IgD-negative memory B cell (primary cell): Measurements from ENCODE around the gene MRPS18B. TPM values are rescaled to one million over a fixed set of nuclear protein-coding genes. Genes with fewer than 3 reads are reported as not detected.
"Not testable (repeated sequence)": the region's sequence is repeated elsewhere in the genome, so short reads cannot be mapped to it uniquely, and the experiment has no call there.

Source experiments
- H3K27ac Mint-ChIP-seq, 3 donors: one replicate each; pipeline ENCODE4 v1.8.0; 2020 to 2022; ENCODE audit warnings: mild to moderate bottlenecking in 3 of 3, mixed read lengths in 3 of 3, moderate library complexity in 1 of 3
- H3K27me3 Mint-ChIP-seq: one replicate; pipeline ENCODE4 v1.8.0; 2021; ENCODE audit warnings: mixed read lengths
- H3K36me3 Mint-ChIP-seq: one replicate; pipeline ENCODE4 v1.8.0; 2020; ENCODE audit warnings: mild to moderate bottlenecking, mixed read lengths
- H3K4me1 Mint-ChIP-seq, 3 donors: one replicate each; pipeline ENCODE4 v1.8.0; 2020 to 2022; ENCODE audit warnings: mixed read lengths in 3 of 3, mild to moderate bottlenecking in 1 of 3
- H3K4me3 Mint-ChIP-seq, 4 donors: one replicate each; pipeline ENCODE4 v1.8.0; 2020 to 2022; ENCODE audit warnings: mild to moderate bottlenecking in 4 of 4, mixed read lengths in 4 of 4, moderate library complexity in 3 of 4
- H3K9me3 Mint-ChIP-seq, 3 donors: one replicate each; pipeline ENCODE4 v1.8.0; 2020 to 2021; ENCODE audit warnings: mixed read lengths in 3 of 3, mild to moderate bottlenecking in 1 of 3
- polyA plus RNA-seq: library from polyadenylated mRNA; unstranded; fragments of 300-500 nt; fragmentation: Illumina TruSeq; gene quantifications from one replicate; pipeline ENCODE4 v1.2.3, GENCODE V29; 2021

The MRPS18B gene
- polyA plus RNA-seq, 1 donor from 2014 or later = 146 TPM

DNA sequence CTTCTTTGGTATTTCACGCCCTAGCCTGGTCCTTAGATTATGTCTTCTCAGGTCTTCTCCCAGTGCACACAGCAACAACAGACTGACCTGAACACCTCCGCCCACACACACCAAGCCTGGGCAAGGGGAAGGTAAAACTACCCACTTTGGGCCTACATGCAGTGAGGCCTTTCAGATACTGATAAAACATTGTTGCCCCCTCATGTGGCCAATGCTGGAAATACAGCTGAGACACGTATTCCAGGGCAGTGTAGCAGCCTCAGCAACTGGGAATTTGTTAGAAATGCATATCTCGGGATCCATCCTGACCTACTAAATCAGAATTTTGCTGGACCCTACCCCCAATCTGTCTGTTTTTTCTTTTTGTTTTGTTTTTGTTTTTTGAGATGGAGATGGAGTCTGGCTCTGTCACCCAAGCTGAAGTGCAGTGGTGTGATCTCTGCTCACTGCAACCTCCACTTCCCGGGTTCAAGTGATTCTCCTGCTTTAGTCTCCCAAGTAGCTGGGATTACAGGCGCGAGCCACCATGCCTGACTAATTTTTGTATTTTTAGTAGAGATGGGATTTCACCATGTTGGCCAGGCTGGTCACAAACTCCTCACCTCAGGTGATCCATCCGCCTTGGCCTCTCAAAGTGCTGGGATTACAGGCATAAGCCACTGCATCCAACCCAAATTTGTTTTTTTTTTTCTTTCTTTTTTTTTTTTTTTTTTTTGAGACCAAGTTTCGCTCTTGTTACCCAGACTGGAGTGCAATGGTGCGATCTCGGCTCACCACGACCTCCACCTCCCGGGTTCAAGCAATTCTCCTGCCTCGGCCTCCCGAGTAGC lies 20.1 kb upstream of the MRPS18B start:
- peak overlapping the region in 1 of 3 donors; percentile 14 for H3K27ac Mint-ChIP-seq
- H3K9me3 Mint-ChIP-seq, H3K4me3 Mint-ChIP-seq, H3K27me3 Mint-ChIP-seq, H3K4me1 Mint-ChIP-seq, H3K36me3 Mint-ChIP-seq: not testable (repeated sequence)

DNA sequence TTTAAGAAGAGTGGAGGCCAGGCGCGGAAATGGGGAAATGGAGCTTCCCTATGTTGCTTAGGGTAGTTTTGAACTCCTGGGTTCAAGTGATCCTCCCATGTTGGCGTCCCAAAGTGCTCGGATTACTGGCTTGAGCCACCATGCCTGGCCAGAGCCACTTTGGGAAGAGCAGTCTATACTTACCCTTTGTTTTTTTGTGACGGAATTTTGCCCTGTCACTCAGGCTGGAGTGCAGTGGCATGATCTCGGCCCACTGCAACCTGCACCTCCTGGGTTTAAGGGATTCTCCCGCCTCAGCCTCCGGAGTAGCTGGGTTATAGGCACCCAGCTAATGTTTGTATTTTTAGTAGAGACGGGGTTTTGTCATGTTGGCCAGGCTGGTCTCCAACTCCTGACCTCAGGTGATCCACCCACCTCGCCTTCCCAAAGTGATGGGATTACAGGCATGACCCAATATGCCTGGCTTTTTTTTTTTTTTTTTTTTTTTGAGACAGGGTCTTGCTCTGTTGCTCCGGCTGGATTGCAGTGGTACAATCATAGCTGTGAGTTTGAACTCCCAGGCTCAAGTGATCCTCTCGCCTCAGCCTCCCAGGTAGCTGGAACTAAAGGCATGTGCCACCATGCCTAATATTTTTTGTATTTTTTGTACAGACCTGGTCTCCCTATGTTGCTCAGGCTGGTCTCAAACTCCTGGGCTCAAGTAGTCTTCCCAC lies 18.6 kb upstream of the MRPS18B start:
- H3K27me3 Mint-ChIP-seq = no peaks in the 10 kb centered on the region
- H3K4me1 Mint-ChIP-seq = peaks cover 5 to 9% (median 6%) of the 10 kb centered on the region in 3 donors
- peak overlapping the region in 1 of 3 donors; percentile 73 for H3K27ac Mint-ChIP-seq
- H3K4me3 Mint-ChIP-seq = no peak overlapping the region
- H3K9me3 Mint-ChIP-seq = no peaks in the 10 kb centered on the region
- H3K36me3 Mint-ChIP-seq = peaks cover 1% of the 10 kb centered on the region

DNA sequence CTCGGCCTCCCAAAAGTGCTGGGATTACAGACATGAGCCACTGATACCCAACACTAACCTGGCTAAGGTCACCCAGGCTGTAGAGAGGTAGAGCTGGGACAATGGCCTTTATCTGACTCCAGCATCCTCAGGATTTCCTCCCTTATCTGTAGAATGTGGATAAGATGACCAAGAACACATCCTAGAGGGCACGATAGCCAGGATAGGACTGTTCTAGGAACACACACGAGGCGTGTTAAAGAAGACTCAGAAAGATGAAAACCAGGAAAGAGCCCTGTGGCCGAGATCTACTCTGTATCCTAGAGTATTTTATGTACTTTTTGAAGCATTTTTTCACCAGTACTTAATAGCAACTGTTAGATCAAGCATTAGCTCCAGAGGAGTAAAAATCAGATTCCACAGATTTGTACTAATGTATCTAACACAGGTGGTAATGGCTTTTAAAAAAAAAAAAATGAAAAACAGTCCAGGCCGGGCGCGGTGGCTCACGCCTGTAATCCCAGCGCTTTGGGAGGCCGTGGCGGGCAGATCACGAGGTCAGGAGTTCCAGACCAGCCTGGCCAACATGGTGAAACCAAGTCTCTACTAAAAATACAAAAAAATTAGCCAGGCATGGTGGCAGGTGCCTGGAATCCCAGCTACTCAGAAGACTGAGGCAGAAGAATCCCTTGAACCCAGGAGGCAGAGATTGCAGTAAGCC lies 17.9 kb upstream of the MRPS18B start:
- Mint-ChIP-seq H3K36me3 (peaks cover 1% of the 10 kb centered on the region), H3K4me3 (no peak overlapping the region), H3K9me3 (no peaks in the 10 kb centered on the region), H3K27me3 (no peaks in the 10 kb centered on the region), H3K4me1 (peaks cover 5 to 10% (median 6%) of the 10 kb centered on the region in 3 donors), H3K27ac (peak overlapping the region in 1 of 3 donors; percentile 73)

DNA sequence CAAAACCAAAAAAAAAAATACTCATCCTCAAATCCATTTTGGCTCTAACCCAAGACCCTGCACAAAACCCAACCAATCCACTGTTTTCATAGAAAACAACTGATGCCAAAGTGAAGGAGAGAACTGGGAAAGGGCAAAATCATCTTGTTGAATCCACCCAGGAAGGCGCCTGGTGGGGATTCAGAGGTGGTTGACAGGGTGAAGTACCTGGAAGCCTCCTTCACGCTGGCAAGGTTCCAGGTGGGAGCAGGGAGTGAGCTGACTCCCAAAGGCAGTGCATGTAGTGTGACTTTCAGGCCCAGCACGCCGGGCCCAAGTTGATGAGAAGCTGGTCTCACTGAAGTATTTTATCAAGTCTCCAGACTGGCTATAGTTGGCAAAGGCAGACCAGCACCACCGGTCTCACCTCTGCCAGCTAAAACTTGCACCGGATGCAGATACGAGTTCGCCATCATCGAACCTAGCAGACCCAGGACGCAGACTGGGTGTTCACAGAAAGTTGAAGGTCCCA lies 17.1 kb upstream of the MRPS18B start:
- H3K36me3 Mint-ChIP-seq = peaks cover 1% of the 10 kb centered on the region
- H3K27me3 Mint-ChIP-seq = no peaks in the 10 kb centered on the region
- no peaks in the 10 kb centered on the region for H3K9me3 Mint-ChIP-seq
- no peak overlapping the region for H3K4me3 Mint-ChIP-seq
- peaks cover 5 to 10% (median 6%) of the 10 kb centered on the region in 3 donors for H3K4me1 Mint-ChIP-seq
- peak overlapping the region in 1 of 3 donors; percentile 16 for H3K27ac Mint-ChIP-seq

DNA sequence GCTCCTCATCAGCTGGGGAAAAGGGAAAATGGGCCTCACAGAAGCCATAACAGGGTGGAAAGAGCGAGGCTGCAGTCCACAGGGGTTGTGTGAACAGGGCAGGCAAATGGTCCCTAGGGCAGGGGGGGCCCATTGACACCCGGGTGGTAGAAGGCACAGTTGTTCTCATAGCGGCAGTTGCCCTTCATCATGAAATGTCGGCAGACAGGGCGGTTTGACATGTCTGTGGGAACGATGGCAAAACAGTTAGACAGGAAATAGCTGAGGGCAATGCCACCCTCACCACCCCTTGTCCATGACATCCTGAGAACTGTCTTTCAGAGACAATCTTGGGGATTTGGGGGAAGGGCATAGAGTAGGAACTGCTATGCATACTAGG lies 16.2 kb upstream of the MRPS18B start:
- peak overlapping the region in 2 of 3 donors; percentile 10 to 16 for H3K27ac Mint-ChIP-seq
- H3K4me3 Mint-ChIP-seq = peak overlapping the region in 1 of 4 donors; percentile 78
- H3K4me1 Mint-ChIP-seq = peaks cover 6 to 11% (median 7%) of the 10 kb centered on the region in 3 donors
- H3K9me3 Mint-ChIP-seq = no peaks in the 10 kb centered on the region
- peaks cover 1% of the 10 kb centered on the region for H3K36me3 Mint-ChIP-seq
- H3K27me3 Mint-ChIP-seq = no peaks in the 10 kb centered on the region

DNA sequence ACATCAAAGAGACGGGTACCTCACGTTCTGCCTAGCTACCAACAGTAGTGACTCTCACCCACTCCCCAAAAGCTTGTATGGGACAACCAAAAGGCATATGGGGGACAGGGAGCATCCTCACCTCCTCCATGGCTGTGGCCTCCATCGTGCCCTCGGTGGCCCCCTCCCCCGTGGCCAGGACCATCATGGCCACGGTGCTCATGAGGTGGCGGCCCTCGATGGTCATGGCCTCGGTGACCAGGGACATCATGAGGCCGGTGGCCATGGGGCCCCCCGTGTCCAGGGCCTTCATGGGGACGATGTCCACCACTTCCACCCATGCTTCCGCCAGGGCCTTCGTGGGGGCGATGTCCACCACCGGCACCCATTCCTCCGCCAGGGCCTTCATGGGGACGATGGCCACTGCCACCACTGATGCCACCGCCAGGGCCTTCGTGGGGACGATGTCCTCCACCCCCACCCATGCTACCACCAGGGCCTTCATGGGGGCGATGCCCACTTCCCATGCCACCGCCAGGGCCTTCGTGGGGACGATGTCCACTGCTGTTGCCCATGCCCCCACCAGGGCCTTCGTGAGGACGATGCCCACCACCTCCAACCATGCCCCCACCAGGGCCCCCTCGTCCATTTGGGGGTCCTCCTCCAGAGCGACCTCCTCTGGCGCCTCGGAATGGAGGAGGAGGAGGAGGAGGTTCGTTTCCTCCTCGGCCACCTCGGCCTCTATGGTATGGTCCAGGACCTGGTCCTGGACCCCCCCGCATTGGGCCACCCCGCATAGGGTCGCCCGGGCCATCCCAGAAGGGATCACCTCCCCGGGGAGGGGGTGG lies 15.6 kb upstream of the MRPS18B start:
- peak overlapping the region in 1 of 3 donors; percentile 51 for H3K27ac Mint-ChIP-seq
- no peaks in the 10 kb centered on the region for H3K9me3 Mint-ChIP-seq
- no peak overlapping the region for H3K4me3 Mint-ChIP-seq
- peaks cover 6 to 12% (median 12%) of the 10 kb centered on the region in 3 donors for H3K4me1 Mint-ChIP-seq
- H3K27me3 Mint-ChIP-seq = no peaks in the 10 kb centered on the region
- peaks cover 1% of the 10 kb centered on the region for H3K36me3 Mint-ChIP-seq

DNA sequence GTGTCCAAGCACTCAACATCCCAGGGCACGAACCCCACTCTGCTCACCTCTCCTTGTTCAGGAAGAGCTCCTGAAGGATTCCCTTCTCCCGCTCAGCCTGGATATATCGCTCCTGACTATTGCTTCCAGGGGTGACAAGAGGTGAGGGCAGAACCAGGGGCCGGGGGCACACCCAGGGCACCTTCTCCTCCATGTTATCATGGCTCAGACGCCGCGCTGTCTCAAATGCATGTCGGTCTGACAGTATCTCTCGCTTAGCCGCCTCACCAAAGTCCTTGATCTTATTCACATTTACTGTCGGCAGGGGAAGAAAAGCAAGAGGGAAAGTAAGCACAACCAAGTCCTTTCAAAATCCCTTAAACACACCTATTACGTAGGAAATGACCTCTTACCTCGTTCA lies 13.7 kb upstream of the MRPS18B start:
- H3K9me3 Mint-ChIP-seq = no peaks in the 10 kb centered on the region
- peaks cover 5 to 11% (median 7%) of the 10 kb centered on the region in 3 donors for H3K4me1 Mint-ChIP-seq
- H3K27me3 Mint-ChIP-seq = no peaks in the 10 kb centered on the region
- H3K27ac Mint-ChIP-seq = peak overlapping the region in 1 of 3 donors; percentile 41
- no peak overlapping the region for H3K4me3 Mint-ChIP-seq
- peaks cover 4% of the 10 kb centered on the region for H3K36me3 Mint-ChIP-seq

DNA sequence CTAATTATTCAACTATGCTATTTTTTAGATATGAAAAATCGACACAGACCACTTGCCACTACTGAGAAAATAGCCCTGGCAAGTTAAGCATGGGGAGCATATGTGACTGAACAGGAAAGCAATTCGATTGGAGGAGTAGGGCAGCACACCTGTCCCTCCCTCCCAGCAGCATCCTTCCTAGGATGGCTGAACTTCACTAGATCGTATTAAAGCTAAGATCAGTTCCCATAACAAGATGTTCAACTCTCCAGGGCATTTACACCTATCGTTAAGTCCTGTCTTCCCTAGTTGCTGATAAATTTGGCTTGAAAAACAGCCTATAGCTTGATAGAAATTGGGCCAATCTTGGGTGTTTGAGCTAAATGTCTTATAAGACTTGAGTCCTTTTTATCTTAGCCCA lies 7.6 kb upstream of the MRPS18B start:
- Mint-ChIP-seq H3K27me3 (no peaks in the 10 kb centered on the region), H3K36me3 (peaks cover 5% of the 10 kb centered on the region), H3K27ac (peak overlapping the region; percentile 15 to 85 (median 59)), H3K4me3 (no peak overlapping the region), H3K9me3 (no peaks in the 10 kb centered on the region), H3K4me1 (peaks cover 28 to 49% (median 34%) of the 10 kb centered on the region in 3 donors)

GRCh38 chr6:30611150-30611855 lies 6.3 kb upstream of the MRPS18B start:
- Mint-ChIP-seq H3K4me1 (peaks cover 28 to 48% (median 34%) of the 10 kb centered on the region in 3 donors), H3K27ac (peak overlapping the region; percentile 65 to 100 (median 81)), H3K9me3 (peaks cover 0 to 2% (median 0%) of the 10 kb centered on the region in 3 donors), H3K36me3 (peaks cover 12% of the 10 kb centered on the region), H3K4me3 (peak overlapping the region in 2 of 4 donors; percentile 71 to 76), H3K27me3 (no peaks in the 10 kb centered on the region)

DNA sequence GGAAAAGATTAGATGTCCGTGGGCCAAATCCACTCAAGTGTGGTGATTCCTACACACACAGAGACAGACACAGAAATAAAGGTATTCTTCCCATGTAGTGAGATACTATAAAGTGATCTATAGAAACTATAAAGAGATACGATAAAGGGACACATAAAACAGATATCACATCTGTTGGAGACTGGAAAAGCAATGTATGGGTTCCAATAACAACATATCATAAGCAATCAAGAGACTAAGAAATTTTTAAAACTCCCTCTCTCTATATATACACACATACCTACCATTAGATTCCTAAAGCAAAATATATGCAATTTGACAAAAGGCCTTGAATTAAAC lies 5.8 kb upstream of the MRPS18B start:
- H3K4me3 Mint-ChIP-seq = peak overlapping the region in 2 of 4 donors; percentile 71 to 76
- no peaks in the 10 kb centered on the region for H3K27me3 Mint-ChIP-seq
- H3K9me3 Mint-ChIP-seq = peaks cover 0 to 2% (median 0%) of the 10 kb centered on the region in 3 donors
- peaks cover 16% of the 10 kb centered on the region for H3K36me3 Mint-ChIP-seq
- peaks cover 23 to 47% (median 34%) of the 10 kb centered on the region in 3 donors for H3K4me1 Mint-ChIP-seq
- H3K27ac Mint-ChIP-seq = peak overlapping the region; percentile 65 to 100 (median 81)

DNA sequence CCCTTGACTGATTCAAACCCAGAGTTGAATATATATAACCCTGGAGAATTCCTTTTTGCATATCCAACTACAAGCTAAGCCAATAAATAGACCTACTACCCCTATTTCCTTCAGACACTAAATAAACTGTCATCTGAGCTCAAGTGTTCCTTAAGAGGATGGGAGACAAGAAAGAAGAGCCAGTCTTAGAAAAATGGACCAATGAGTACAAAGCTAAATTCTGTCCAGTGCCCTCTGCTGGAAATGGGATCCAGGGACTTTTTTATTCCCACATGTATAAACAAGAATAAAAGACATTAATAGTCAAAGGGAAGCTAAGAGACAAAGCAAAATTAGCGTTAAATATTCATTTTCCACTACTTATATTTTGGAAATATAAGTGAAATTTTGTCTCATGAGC lies 5.4 kb upstream of the MRPS18B start:
- Mint-ChIP-seq H3K4me1 (peaks cover 21 to 47% (median 34%) of the 10 kb centered on the region in 3 donors), H3K36me3 (peaks cover 19% of the 10 kb centered on the region), H3K4me3 (peak overlapping the region in 1 of 4 donors; percentile 76), H3K27me3 (no peaks in the 10 kb centered on the region), H3K9me3 (peaks cover 0 to 2% (median 0%) of the 10 kb centered on the region in 3 donors), H3K27ac (peak overlapping the region; percentile 65 to 100 (median 81))

GRCh38 chr6:30612687-30613248 lies 4.9 kb upstream of the MRPS18B start:
- peak overlapping the region in 3 of 4 donors; percentile 62 to 84 (median 75) for H3K4me3 Mint-ChIP-seq
- H3K27me3 Mint-ChIP-seq = no peaks in the 10 kb centered on the region
- peaks cover 21 to 43% (median 30%) of the 10 kb centered on the region in 3 donors for H3K4me1 Mint-ChIP-seq
- peak overlapping the region; percentile 67 to 100 (median 91) for H3K27ac Mint-ChIP-seq
- peaks cover 0 to 2% (median 0%) of the 10 kb centered on the region in 3 donors for H3K9me3 Mint-ChIP-seq
- peaks cover 16% of the 10 kb centered on the region for H3K36me3 Mint-ChIP-seq
